GM12878 (cell line): ENCODE results near the gene PHF20. TPM values are rescaled to one million over a fixed set of nuclear protein-coding genes. Genes with fewer than 3 reads are reported as not detected.

Experiments used
- ATAC-seq: fragments of 200-7000 bp; cut with Tn5 transposase; 3 replicates; pipeline ENCODE4 v1.9.1; 2020; ENCODE audit warnings: mild to moderate bottlenecking, moderate library complexity
- BruUV-seq: library from RNA; stranded (reverse); fragments of 400-500 nt; replicated peaks from 2 replicates; lab custom pipeline; 2021; lab: Mats Ljungman, UMichigan
- CTCF ChIA-PET: fragments of 300-600 bp; sonication (Branson Sonifier 250); formaldehyde crosslinking; extraction: SDS; loops from one replicate; lab custom pipeline; 2021; ENCODE audit warnings: inconsistent platforms; lab: Yijun Ruan, JAX
- POLR2A ChIA-PET: fragments of 350-600 bp; formaldehyde crosslinking; extraction: SDS; loops from one replicate; lab custom pipeline; 2021; ENCODE audit warnings: inconsistent platforms; lab: Charles Lee
- RAD21 ChIA-PET: fragments of 300-600 bp; sonication (Branson Sonifier 250); formaldehyde crosslinking; loops from one replicate; lab custom pipeline; 2023; ENCODE audit warnings: antibody characterized with exemption; ENCODE audit not compliant: unreplicated experiment; lab: Charles Lee
- SMC1A ChIA-PET: fragments of 300-600 bp; sonication (Branson Sonifier 250); formaldehyde crosslinking; loops from one replicate; lab custom pipeline; 2023; ENCODE audit not compliant: unreplicated experiment, uncharacterized antibody; lab: Charles Lee
- DNase-seq: peaks from one replicate; pipeline ENCODE4 v3.0.0-alpha.2; 2011; ENCODE audit warnings: low read depth, low spot score
- FAIRE-seq: peaks from 3 replicates; lab custom pipeline; 2011; peaks lifted over from hg19 to GRCh38; lab: Jason Lieb, UNC
- H2AFZ ChIP-seq: 2 replicates; pipeline ENCODE4 v1.6.0; 2011; ENCODE audit warnings: low read depth, low read length, control low read depth; ENCODE audit not compliant: control insufficient read depth
- H3K27ac ChIP-seq: 2 replicates; pipeline ENCODE4 v1.5.1; 2011; ENCODE audit warnings: control low read depth; ENCODE audit not compliant: control insufficient read depth, insufficient read depth
- H3K27me3 ChIP-seq, 2 experiments: replicated peaks in 1 of 2; 2 replicates each; pipeline versions ENCODE4 v1.6.0 to v1.6.1; 2011; ENCODE audit warnings: low read length in 1 of 2; ENCODE audit not compliant: control insufficient read depth in 2 of 2, insufficient read depth in 2 of 2
- H3K36me3 ChIP-seq, 2 experiments: 2 replicates each; pipeline ENCODE4 v1.5.1; 2011; ENCODE audit warnings: low read length in 1 of 2; ENCODE audit not compliant: control insufficient read depth in 2 of 2, insufficient read depth in 2 of 2
- H3K4me1 ChIP-seq: 2 replicates; pipeline ENCODE4 v1.6.1; 2011; ENCODE audit warnings: mild to moderate bottlenecking, low read length, moderate library complexity, mixed read lengths; ENCODE audit not compliant: control insufficient read depth, insufficient read depth
- H3K4me2 ChIP-seq: 2 replicates; pipeline ENCODE4 v1.6.0; 2011; ENCODE audit warnings: control low read depth; ENCODE audit not compliant: control insufficient read depth, insufficient read depth
- H3K4me3 ChIP-seq: fragments of 200-600 bp; sonication (generic); 2 replicates; pipeline ENCODE4 v1.5.1; 2016
- H3K79me2 ChIP-seq: 2 replicates; pipeline ENCODE4 v1.6.0; 2011; ENCODE audit warnings: low read length; ENCODE audit not compliant: control insufficient read depth, insufficient read depth
- H3K9ac ChIP-seq: 2 replicates; pipeline ENCODE4 v1.8.0; 2011; ENCODE audit warnings: low read length, control low read depth, mixed read lengths; ENCODE audit not compliant: control insufficient read depth, insufficient read depth
- H3K9me3 ChIP-seq: replicated peaks from 3 replicates; pipeline ENCODE4 v1.5.1; 2011; ENCODE audit warnings: mild to moderate bottlenecking, low read length; ENCODE audit not compliant: control insufficient read depth, insufficient read depth
- H4K20me1 ChIP-seq: 2 replicates; pipeline ENCODE4 v1.6.0; 2011; ENCODE audit not compliant: control insufficient read depth, insufficient read depth
- ASH2L ChIP-seq: fragments of 300-600, 200-600 bp; sonication (generic); IDR thresholded peaks from 2 replicates; pipeline ENCODE4 v1.6.1; 2017; ENCODE audit warnings: low read depth, mild to moderate bottlenecking, borderline replicate concordance
- BMI1 ChIP-seq: fragments of 450-650 bp; IDR thresholded peaks from 2 replicates; pipeline ENCODE4 v1.6.1; 2016; ENCODE audit warnings: mild to moderate bottlenecking, moderate library complexity, borderline replicate concordance
- CHD2 ChIP-seq: IDR thresholded peaks from 2 replicates; pipeline ENCODE4 v1.6.1; 2011; ENCODE audit warnings: low read depth, low read length, improper control_type of control experiment, borderline replicate concordance
- EZH2 ChIP-seq: IDR thresholded peaks from 2 replicates; pipeline ENCODE4 v1.6.1; 2012; ENCODE audit warnings: low read depth, mild to moderate bottlenecking, control low read depth, inconsistent platforms, low read length, borderline replicate concordance; ENCODE audit not compliant: control insufficient read depth
- FOXM1 ChIP-seq: IDR thresholded peaks from 2 replicates; pipeline ENCODE4 v1.6.1; 2012; ENCODE audit warnings: low read depth, mild to moderate bottlenecking, inconsistent platforms, low read length, moderate library complexity
- GABPA ChIP-seq: IDR thresholded peaks from 2 replicates; pipeline ENCODE4 v1.6.1; 2014; ENCODE audit warnings: antibody characterized with exemption, low read depth, mild to moderate bottlenecking, inconsistent platforms
- PAX8 ChIP-seq: fragments of 450-650 bp; IDR thresholded peaks from 2 replicates; pipeline ENCODE4 v1.6.1; 2017; ENCODE audit warnings: mild to moderate bottlenecking, moderate library complexity
- POLR2AphosphoS5 ChIP-seq: IDR thresholded peaks from 2 replicates; pipeline ENCODE4 v1.6.1; 2011; ENCODE audit warnings: mild to moderate bottlenecking, low read length, inconsistent platforms
- RAD21 ChIP-seq: IDR thresholded peaks from 2 replicates; pipeline ENCODE4 v1.6.1; 2011; ENCODE audit warnings: mild to moderate bottlenecking, low read depth, low read length, moderate library complexity; ENCODE audit not compliant: insufficient read depth
- RBBP5 ChIP-seq: fragments of 200-600 bp; sonication (generic); conservative IDR thresholded peaks from 2 replicates; pipeline ENCODE4 v1.6.1; 2016
- TARDBP ChIP-seq: IDR thresholded peaks from 2 replicates; pipeline ENCODE4 v1.6.1; 2016; ENCODE audit warnings: borderline replicate concordance
- ZNF274 ChIP-seq: IDR thresholded peaks from one replicate; pipeline ENCODE4 v1.8.0; 2011; ENCODE audit not compliant: insufficient read length, insufficient read depth
- ZSCAN29 ChIP-seq: fragments of 450-650 bp; IDR thresholded peaks from 2 replicates; pipeline ENCODE4 v1.6.1; 2017; ENCODE audit warnings: mild to moderate bottlenecking, moderate library complexity
- WGBS: methylation state at CpG from one replicate; pipeline ENCODE4 v1.1.6; 2016; ENCODE audit warnings: low lambda C conversion rate; ENCODE audit not compliant: insufficient replicate concordance, insufficient coverage; ENCODE audit errors: missing lambda C conversion rate; 5-methylcytosine and 5-hydroxymethylcytosine counted together
- in situ Hi-C: fragments of 300-500 bp; cut with MboI; formaldehyde crosslinking; loops from 9 replicates; pipeline ENCODE4 v1.14.3; 2018; ENCODE audit warnings: mixed read lengths
- intact Hi-C: fragments of 100-400 bp; cut with micrococcal nuclease; formaldehyde crosslinking; loops from one replicate; pipeline ENCODE4 v1.14.2; 2022; ENCODE audit not compliant: unreplicated experiment
- polyA plus RNA-seq, 11 experiments: library from polyadenylated mRNA; depleted of rRNA in 4 of 11; unstranded in 6 of 11; stranded (reverse) in 5 of 11; fragments of >200 nt; fragmentation: Nextera tagmentation in 4 of 11; fragmentation: Illumina TruSeq in 1 of 11; extraction: Ambion mirVana in 4 of 11; extraction: Trizol in 1 of 11; gene quantifications; 1 replicate in 1 of 11; 2 replicates in 10 of 11; pipeline versions ENCODE4 v1.2.1 to v1.2.3, GENCODE V29; 2011 to 2016; ENCODE audit warnings: inconsistent platforms in 2 of 11, missing spikeins in 2 of 11, low read depth in 1 of 11
- total RNA-seq, 4 experiments: library from RNA; depleted of rRNA in 3 of 4; stranded (reverse); fragments of >200 nt in 3 of 4; fragmentation: Illumina TruSeq in 1 of 4; extraction: Trizol in 1 of 4; gene quantifications; 2 replicates each; pipeline versions ENCODE4 v1.2.1 to v1.2.3, GENCODE V29; 2013 to 2021
- TF ChIP-seq, protein P1 (sequence below): fragments of 450-650 bp; IDR thresholded peaks from 2 replicates; pipeline ENCODE4 v1.6.1; 2017; ENCODE audit warnings: mild to moderate bottlenecking, moderate library complexity
- TF ChIP-seq, protein P2 (sequence below): IDR thresholded peaks from 2 replicates; pipeline ENCODE4 v1.6.1; 2012; ENCODE audit warnings: low read length, inconsistent platforms
- TF ChIP-seq, protein P3 (sequence below): fragments of 450-650 bp; IDR thresholded peaks from 2 replicates; pipeline ENCODE4 v1.6.1; 2017; ENCODE audit warnings: low read depth, mild to moderate bottlenecking, moderate library complexity
- TF ChIP-seq, protein P4 (sequence below): IDR thresholded peaks from 2 replicates; pipeline ENCODE4 v1.6.1; 2011; ENCODE audit warnings: low read depth, low read length, improper control_type of control experiment, borderline replicate concordance

Gene PHF20
- total and polyA plus RNA-seq, 10 of the 15 experiments (the other 5 are each of a cell fraction or from before 2014, with no cell fraction given), result 31.6 to 91.2 (median 46.8) TPM

DNA sequence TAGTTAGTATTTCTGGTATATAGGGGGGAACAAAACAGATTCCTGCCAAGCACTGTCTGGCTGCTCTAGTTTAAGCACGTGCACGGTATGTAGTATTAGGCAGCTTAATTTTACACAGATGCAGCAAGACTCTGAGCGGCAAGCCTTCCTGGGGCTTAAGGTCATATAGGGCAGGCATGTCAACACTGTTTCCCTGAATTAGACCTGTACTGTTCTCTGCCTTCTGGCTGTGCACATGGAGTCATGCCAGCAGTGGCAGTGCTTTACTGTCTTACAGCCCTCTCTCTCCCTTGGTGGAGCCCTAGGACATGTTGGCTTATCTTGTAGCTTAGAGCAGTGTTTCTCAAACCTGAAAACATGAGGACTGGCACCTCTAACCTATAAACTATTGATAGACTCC is 56.6 kb downstream of the PHF20 start (continued):
- TF ChIP-seq, protein P1, sequence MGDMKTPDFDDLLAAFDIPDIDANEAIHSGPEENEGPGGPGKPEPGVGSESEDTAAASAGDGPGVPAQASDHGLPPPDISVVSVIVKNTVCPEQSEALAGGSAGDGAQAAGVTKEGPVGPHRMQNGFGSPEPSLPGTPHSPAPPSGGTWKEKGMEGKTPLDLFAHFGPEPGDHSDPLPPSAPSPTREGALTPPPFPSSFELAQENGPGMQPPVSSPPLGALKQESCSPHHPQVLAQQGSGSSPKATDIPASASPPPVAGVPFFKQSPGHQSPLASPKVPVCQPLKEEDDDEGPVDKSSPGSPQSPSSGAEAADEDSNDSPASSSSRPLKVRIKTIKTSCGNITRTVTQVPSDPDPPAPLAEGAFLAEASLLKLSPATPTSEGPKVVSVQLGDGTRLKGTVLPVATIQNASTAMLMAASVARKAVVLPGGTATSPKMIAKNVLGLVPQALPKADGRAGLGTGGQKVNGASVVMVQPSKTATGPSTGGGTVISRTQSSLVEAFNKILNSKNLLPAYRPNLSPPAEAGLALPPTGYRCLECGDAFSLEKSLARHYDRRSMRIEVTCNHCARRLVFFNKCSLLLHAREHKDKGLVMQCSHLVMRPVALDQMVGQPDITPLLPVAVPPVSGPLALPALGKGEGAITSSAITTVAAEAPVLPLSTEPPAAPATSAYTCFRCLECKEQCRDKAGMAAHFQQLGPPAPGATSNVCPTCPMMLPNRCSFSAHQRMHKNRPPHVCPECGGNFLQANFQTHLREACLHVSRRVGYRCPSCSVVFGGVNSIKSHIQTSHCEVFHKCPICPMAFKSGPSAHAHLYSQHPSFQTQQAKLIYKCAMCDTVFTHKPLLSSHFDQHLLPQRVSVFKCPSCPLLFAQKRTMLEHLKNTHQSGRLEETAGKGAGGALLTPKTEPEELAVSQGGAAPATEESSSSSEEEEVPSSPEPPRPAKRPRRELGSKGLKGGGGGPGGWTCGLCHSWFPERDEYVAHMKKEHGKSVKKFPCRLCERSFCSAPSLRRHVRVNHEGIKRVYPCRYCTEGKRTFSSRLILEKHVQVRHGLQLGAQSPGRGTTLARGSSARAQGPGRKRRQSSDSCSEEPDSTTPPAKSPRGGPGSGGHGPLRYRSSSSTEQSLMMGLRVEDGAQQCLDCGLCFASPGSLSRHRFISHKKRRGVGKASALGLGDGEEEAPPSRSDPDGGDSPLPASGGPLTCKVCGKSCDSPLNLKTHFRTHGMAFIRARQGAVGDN, result no peak
- TF ChIP-seq BMI1, result no peak
- TF ChIP-seq PAX8, result no peak
- TF ChIP-seq ZSCAN29, result no peak
- no peak for TF ChIP-seq FOXM1
- TF ChIP-seq, protein P2, sequence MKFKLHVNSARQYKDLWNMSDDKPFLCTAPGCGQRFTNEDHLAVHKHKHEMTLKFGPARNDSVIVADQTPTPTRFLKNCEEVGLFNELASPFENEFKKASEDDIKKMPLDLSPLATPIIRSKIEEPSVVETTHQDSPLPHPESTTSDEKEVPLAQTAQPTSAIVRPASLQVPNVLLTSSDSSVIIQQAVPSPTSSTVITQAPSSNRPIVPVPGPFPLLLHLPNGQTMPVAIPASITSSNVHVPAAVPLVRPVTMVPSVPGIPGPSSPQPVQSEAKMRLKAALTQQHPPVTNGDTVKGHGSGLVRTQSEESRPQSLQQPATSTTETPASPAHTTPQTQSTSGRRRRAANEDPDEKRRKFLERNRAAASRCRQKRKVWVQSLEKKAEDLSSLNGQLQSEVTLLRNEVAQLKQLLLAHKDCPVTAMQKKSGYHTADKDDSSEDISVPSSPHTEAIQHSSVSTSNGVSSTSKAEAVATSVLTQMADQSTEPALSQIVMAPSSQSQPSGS, result no peak
- TF ChIP-seq POLR2AphosphoS5, result no peak
- no peak for TF ChIP-seq ZNF274

DNA sequence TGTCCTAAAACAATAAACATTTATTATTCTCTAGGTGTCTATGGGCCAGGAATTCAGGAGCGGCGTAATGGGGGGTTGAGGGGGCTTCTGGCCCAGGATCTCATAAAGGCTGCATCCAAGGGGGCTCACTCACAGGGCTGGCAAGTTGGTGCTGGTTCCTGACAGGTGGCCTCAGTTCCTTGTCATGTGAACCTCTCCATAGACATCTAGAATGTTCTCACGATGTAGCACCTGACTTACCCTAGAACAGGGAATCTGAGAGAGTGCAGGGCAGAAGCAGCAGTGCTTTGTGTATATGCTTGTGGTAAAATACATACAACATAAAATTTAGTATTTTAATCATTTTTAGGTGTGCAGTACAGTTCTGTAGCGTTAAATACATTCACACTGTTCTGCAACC is 57.1 kb downstream of the PHF20 start:
- Histone ChIP-seq H3K4me1 (no peaks in the 10 kb centered on the region), H3K36me3 (peaks cover 0 to 6% of the 10 kb centered on the region in 2 experiments; a peak in 2 of 4 replicates), H3K9ac (no peak overlapping the region), H3K4me2 (no peak overlapping the region), H3K79me2 (peaks cover 3% of the 10 kb centered on the region), H3K27ac (no peak overlapping the region), H3K4me3 (no peak overlapping the region), H3K27me3 (no peaks in the 10 kb centered on the region), H2AFZ (no peak overlapping the region)
- intact Hi-C loops (no loop called here), in situ Hi-C loops (no loop called here)
- BruUV-seq, result no TSS peak
- FAIRE-seq (no peak), DNase-seq (no peak), ATAC-seq (no peak)
- ChIA-PET CTCF (no interaction called here), POLR2A (no interaction called here)
- 100% methylated on average over 4 of the region's 4 CpGs for WGBS
- TF ChIP-seq GABPA, result no peak
- TF ChIP-seq RBBP5, result no peak
- TF ChIP-seq, protein P3, sequence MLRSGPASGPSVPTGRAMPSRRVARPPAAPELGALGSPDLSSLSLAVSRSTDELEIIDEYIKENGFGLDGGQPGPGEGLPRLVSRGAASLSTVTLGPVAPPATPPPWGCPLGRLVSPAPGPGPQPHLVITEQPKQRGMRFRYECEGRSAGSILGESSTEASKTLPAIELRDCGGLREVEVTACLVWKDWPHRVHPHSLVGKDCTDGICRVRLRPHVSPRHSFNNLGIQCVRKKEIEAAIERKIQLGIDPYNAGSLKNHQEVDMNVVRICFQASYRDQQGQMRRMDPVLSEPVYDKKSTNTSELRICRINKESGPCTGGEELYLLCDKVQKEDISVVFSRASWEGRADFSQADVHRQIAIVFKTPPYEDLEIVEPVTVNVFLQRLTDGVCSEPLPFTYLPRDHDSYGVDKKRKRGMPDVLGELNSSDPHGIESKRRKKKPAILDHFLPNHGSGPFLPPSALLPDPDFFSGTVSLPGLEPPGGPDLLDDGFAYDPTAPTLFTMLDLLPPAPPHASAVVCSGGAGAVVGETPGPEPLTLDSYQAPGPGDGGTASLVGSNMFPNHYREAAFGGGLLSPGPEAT, result no peak
- no peak for TF ChIP-seq ZNF274
- no peak for TF ChIP-seq ASH2L
- TF ChIP-seq CHD2, result no peak
- TF ChIP-seq, protein P4, sequence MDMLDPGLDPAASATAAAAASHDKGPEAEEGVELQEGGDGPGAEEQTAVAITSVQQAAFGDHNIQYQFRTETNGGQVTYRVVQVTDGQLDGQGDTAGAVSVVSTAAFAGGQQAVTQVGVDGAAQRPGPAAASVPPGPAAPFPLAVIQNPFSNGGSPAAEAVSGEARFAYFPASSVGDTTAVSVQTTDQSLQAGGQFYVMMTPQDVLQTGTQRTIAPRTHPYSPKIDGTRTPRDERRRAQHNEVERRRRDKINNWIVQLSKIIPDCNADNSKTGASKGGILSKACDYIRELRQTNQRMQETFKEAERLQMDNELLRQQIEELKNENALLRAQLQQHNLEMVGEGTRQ, result no peak
- no peak for TF ChIP-seq TARDBP
- no peak for TF ChIP-seq EZH2
- no peak for TF ChIP-seq RAD21
- TF ChIP-seq, all 136 proteins: peak for 0
- RAD21 ChIA-PET, result no interaction called here
- Histone ChIP-seq H3K9me3 (no peaks in the 10 kb centered on the region), H4K20me1 (no peaks in the 10 kb centered on the region)
- SMC1A ChIA-PET, result no interaction called here
